Stromal cell of bone marrow (primary cell): ENCODE measurements around the gene ST8SIA5.

Experiments used
- DNase-seq: peaks from one replicate; pipeline ENCODE4 v3.0.0-alpha.2; 2012; ENCODE audit warnings: low read depth

Gene ST8SIA5

GRCh38 chr18:46668694-46669093, 88.2 kb downstream of the ST8SIA5 start:
- DNase-seq = no peak

- DNase-seq = no peak
These were observed 88.7 kb downstream of the ST8SIA5 start for GRCh38 chr18:46668135-46668534.

DNA sequence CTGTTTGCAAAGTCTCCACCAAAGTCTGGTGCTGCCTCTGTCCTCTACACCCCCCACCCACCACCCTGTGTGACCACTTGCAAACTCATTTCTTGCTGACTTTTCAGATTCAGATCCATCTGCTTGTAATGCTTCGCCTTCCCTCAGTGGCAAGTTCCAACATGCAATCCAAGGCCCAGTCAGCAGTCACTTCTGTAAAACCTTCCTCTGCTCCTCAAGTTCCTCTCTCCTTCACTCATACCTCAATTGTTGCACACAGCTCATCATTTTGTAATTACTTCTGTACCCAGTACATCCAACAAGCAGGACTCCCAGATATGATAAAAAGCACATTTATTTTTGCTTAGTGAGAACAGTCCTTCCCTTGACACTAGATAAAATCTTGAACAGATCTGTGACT, 93.3 kb downstream of the ST8SIA5 start:
- no peak for DNase-seq

DNA sequence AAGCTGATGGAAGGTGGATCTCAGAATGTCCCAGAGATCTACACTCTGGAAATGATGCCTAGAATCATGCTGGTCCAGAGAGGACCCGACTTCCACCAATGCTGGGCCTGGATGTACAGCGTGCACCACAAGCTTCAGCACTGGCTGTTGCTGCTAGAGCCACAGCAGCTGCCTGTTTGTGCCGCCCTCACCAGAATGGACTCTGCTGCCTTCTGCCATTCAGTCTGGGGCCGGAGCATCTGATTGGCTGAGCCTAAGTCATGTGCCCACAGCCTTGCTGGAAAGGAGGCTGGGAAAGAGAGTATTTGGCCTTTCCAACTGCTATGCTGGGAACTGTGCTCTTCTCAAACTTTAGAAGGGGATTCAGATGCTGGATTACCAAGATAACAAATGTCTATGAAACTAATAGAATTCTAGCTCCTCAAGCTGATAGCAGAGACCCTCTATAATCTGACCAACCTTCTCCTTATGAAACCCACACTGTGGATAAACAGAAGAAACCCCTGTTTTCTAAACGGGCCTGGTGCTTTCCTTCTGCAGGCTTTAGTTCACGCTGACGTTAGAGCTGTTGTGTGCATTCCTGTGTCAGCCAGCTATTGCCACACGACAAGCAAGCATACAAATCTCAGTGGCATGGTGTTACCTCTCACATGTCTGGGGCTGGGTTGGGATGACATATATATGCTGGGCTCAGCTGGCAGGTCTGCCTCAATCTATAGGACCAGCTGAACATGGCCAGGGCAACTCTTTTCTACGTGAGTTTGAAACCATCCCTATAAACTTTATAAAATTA, 95.7 kb downstream of the ST8SIA5 start:
- no peak for DNase-seq

GRCh38 chr18:46659484-46659883, 97.4 kb downstream of the ST8SIA5 start:
- DNase-seq = no peak

DNA sequence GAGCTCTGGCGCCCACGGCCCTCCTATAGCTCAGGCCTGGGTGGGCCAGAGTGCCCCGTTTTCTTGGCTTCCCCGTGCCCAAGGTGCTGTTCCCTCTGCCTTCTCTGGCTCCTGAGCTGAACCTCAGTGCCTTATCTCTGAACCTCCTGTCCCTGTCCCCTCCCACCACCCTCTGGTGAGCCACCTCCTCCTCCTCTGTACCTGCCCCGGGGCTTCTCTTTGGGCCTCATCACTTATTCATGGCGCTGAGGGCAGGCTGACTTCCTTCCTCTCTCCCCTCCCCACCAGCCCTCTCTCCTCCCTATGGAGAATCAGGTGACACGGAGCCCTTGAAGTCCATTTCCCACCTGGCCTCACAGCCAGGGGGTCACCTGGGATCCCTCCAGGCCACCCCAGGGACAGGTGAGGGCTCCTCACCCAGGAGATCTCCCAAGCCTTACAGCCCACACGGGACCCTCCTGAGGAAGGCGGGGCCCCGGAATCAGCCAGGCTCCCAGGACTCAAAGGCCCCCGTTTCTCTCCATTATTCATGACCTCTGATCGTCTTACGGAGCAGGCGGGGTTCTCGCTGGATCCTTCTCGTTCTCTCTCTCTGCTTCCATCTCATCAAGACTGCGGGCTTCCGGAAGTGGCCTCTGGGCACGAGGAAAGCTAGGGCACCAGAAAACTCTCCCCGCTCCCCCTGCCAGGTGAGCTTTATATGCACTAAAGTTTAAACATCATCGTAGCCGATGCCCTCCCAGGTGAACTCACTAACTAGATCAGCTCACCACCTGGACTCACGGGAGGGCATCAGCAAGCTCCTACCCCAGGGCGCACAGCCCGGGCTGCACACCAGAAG, 99.5 kb downstream of the ST8SIA5 start, which contains the start of gene LOXHD1:
TSS of gene LOXHD1 (minus strand) at position 106 of the 841 bp plus-strand sequence. CDS start 187 bp downstream, outside the sequence.
- no peak for DNase-seq

DNA sequence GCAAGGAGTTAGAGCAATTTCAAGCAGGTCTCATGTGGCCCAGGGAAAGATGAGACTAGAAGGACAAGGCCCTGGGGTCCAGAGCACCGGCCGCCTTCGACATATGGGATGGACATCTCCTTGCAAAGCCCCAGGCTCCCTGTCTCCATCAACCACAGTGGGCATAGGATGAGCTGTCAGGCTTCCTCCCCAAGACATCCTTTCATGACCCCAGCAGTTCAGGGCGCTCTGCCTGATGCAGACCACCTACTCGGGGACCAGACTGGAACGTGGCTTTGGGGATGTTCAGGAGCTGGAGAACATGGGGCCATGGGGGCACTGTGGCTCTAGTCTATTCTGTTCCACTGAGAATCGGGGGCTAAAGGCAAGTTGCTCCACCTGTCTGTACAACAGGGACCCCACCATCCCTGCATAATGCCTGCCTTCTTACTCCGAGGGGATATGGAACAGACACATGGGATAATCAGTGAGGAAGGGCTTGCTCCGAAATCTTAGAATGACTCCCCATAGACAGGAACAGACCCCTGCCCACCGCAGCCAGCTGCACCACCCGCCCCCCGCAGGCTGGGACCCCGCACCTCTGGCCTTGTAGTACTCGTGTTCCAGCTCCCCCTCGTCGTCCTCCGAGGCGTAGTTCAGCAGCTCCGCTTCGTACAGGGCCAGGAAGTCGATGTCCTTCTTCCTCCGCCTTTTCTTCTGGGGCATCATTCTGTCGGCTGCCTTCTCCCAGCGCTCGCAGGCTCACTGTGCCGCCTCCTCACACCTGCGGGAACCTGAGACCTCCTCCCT, 100.3 kb downstream of the ST8SIA5 start:
- DNase-seq = no peak

GRCh38 chr18:46652372-46652771, 104.5 kb downstream of the ST8SIA5 start:
- DNase-seq = no peak

GRCh38 chr18:46650681-46651080, 106.2 kb downstream of the ST8SIA5 start:
- no peak for DNase-seq

- no peak for DNase-seq
These were observed 107.6 kb downstream of the ST8SIA5 start for GRCh38 chr18:46649071-46649862.

GRCh38 chr18:46646468-46646867, 110.4 kb downstream of the ST8SIA5 start:
- no peak for DNase-seq

DNA sequence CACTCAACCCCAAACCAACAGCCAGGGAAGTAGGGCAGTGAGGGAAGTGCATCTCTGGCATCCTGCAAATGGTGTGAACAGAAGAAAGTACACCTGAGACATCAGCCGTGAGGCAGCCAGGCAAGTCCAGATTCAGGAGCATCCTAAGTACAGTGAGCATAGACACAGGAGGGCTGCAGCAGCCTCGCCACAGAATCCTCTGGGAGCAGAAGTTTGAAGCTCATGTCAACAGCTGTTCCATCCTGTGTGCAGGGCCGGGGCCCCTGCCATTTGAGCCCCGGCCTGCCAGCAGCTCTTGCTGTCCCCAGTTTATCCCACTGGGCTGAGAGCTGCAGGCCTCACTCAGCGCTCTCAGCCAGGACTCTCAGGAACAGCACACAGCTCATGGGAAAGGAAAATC, 114.3 kb downstream of the ST8SIA5 start:
- DNase-seq = no peak

- DNase-seq = no peak
These were observed 114.9 kb downstream of the ST8SIA5 start for GRCh38 chr18:46641917-46642316.

- no peak for DNase-seq
These were observed 117.5 kb downstream of the ST8SIA5 start for GRCh38 chr18:46639386-46639785.

GRCh38 chr18:46636040-46636630, 120.7 kb downstream of the ST8SIA5 start:
- no peak for DNase-seq

DNA sequence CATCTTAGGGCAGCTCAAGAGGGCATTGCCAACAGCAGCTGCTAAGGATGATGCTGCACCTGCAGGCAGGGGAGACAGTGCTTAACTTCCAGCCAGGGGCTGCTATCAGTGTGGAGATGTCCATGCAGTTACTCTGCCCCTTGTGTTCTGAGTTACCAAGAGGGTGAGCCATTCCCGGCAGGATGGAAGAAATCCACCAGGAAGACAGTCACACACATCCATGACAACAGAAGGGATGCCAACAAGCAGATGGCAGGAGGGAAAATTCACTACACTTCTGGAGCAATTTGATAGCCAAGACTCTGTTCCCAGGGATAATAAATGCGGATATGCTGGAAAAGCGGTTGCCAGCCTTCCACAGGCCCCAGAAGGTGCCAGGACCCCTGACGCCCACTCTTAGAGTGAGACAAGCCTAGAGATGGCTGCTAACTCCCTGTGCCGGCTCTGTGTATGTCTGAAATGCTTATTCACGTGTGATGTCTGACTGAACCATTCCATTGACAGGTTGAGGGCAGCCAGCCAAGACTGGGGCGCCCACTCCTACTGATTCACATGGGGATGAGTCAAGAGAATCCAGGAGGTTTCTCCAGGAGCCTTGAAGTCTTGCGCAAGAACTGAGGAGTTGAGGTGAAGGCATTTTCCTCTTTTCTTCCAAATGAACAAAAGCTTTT, 124.3 kb downstream of the ST8SIA5 start:
- no peak for DNase-seq

DNA sequence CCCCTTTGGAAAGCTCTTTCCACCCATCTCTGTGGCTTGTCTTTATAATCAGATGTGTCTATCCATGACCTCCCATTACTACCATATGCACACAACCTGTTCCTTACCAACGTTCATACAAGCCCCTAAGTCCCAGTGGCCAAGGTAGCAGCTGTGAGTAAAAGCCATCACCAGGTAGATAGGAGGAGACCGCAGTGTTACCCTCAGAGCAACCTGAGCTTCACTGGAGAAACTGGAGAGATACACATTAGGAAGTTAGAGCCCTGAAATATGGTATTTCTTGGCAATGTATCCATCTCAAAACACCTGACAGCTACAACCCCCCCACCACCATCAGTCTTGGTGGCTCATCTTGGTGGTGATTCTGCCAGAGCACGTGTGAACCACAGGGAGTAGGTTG, 125.9 kb downstream of the ST8SIA5 start:
- DNase-seq = no peak

GRCh38 chr18:46630160-46630559, 126.7 kb downstream of the ST8SIA5 start:
- no peak for DNase-seq

DNA sequence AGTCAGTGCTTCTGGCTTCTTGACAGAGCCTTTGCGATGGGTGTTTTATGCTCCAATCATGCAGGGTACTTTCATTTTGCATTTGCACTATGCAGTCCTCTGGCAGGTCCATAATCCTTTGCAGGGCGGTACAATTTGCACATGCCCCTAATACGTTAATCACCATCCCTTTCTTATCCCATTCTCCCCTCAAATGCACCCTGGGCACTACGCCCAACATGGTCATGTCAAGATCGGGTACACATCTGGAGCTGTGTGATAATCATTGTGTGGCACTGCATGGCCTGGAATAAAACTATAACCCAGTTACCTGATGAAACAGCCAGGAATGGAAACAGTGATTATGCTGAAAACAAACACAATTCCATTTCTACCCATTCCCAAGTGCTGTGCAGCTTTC, 127.5 kb downstream of the ST8SIA5 start:
- DNase-seq = no peak

- DNase-seq = no peak
These were observed 128.6 kb downstream of the ST8SIA5 start for GRCh38 chr18:46628206-46628605.

DNA sequence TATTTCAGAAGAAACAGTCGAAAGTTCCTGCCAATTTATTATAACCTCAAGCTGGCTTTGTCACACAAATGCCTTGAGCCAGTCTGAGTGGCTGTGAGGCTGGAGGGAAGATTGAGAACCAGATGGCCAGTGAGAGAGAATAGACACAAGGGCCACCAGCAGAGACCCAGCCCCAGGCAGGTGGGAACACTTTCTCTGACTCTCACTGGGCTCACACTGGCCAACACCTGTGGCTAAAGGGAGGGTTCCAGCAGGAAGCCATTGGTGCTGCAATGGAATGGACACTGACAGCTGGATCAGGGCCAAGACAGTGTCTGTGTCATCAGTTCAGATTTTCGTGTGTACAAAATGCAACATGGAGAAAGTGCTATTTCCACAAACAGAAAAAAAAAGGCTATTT, 129.7 kb downstream of the ST8SIA5 start:
- no peak for DNase-seq
